Suprapubic skin (tissue), 3 donors: ENCODE results near the gene NLRC3.

Source experiments
- CTCF ChIP-seq, 2 donors: fragments of 200-600 bp in 1 of 2; fragments of 450-650 bp in 1 of 2; sonication (generic) in 1 of 2; IDR thresholded peaks; one replicate each; pipeline ENCODE4 v1.5.1; 2016 to 2019; ENCODE audit warnings: antibody characterized with exemption in 2 of 2, mild to moderate bottlenecking in 1 of 2, moderate library complexity in 1 of 2
- POLR2AphosphoS5 ChIP-seq, 3 donors: sonication (generic); formaldehyde crosslinking; IDR thresholded peaks; one replicate each; pipeline ENCODE4 v1.6.1; 2017; ENCODE audit warnings: antibody characterized with exemption in 3 of 3

GRCh38 chr16:3595521-3596021, 18.4 kb upstream of the NLRC3 start:
- TF ChIP-seq POLR2AphosphoS5 (IDR thresholded peaks at IDR 0.05) (no peak), CTCF (IDR thresholded peaks at IDR 0.05) (no peak)
